OCI-LY1 (cell line): Measurements from ENCODE around the gene GABBR2.

ENCODE experiments used
- H2AFZ ChIP-seq: fragments of 200-600 bp; sonication (generic), shearing (Covaris generic); 2 replicates; pipeline ENCODE4 v1.6.0; 2014; ENCODE audit warnings: antibody characterized with exemption, mild to moderate bottlenecking, low read length
- H3F3A ChIP-seq: fragments of 200-600 bp; sonication (generic), shearing (Covaris generic); 2 replicates; pipeline ENCODE4 v1.6.0; 2014; ENCODE audit warnings: mild to moderate bottlenecking, antibody characterized with exemption, low read length, moderate library complexity; ENCODE audit not compliant: insufficient read depth
- H3K27ac ChIP-seq: fragments of 200-600 bp; sonication (generic); 2 replicates; pipeline ENCODE4 v1.5.1; 2014; ENCODE audit warnings: low read length, mixed run types, mild to moderate bottlenecking, low read depth; ENCODE audit not compliant: poor library complexity, severe bottlenecking
- H3K27me3 ChIP-seq: fragments of 200-600 bp; sonication (generic); 2 replicates; pipeline ENCODE4 v1.6.0; 2014; ENCODE audit warnings: antibody characterized with exemption, mild to moderate bottlenecking, low read length, moderate library complexity; ENCODE audit not compliant: insufficient read depth
- H3K36me3 ChIP-seq: fragments of 200-600 bp; sonication (generic); 2 replicates; pipeline ENCODE4 v1.6.1; 2014; ENCODE audit warnings: mild to moderate bottlenecking, antibody characterized with exemption, low read length, moderate library complexity, mixed read lengths; ENCODE audit not compliant: insufficient read depth
- H3K4me1 ChIP-seq: fragments of 200-600 bp; sonication (generic); 2 replicates; pipeline ENCODE4 v1.5.1; 2014; ENCODE audit warnings: mild to moderate bottlenecking, low read length, moderate library complexity; ENCODE audit not compliant: insufficient read depth, severe bottlenecking
- H3K4me2 ChIP-seq: fragments of 200-600 bp; sonication (generic), shearing (Covaris generic); 2 replicates; pipeline ENCODE4 v1.6.1; 2014; ENCODE audit warnings: low read length
- H3K4me3 ChIP-seq: fragments of 200-600 bp; sonication (generic); 2 replicates; pipeline ENCODE4 v1.5.1; 2014; ENCODE audit warnings: low read length, low read depth, mild to moderate bottlenecking, mixed read lengths; ENCODE audit not compliant: poor library complexity, severe bottlenecking
- H3K79me2 ChIP-seq: fragments of 200-600 bp; shearing (Covaris generic); 2 replicates; pipeline ENCODE4 v1.6.1; 2016; ENCODE audit warnings: mixed run types, low read length, mixed read lengths; ENCODE audit not compliant: insufficient read depth
- H3K9ac ChIP-seq: fragments of 200-600 bp; sonication (generic), shearing (Covaris generic); 2 replicates; pipeline ENCODE4 v1.6.1; 2014; ENCODE audit warnings: mild to moderate bottlenecking, low read length, mixed read lengths
- H3K9me2 ChIP-seq: fragments of 200-600 bp; sonication (generic), shearing (Covaris generic); 2 replicates; pipeline ENCODE4 v1.6.1; 2014; ENCODE audit warnings: low read depth, mild to moderate bottlenecking, low read length, mixed read lengths
- H3K9me3 ChIP-seq: fragments of 200-600 bp; shearing (Covaris generic); 2 replicates; pipeline ENCODE4 v1.6.1; 2014; ENCODE audit warnings: low read length, mixed read lengths
- H4K20me1 ChIP-seq: fragments of 200-600 bp; sonication (generic), shearing (Covaris generic); 2 replicates; pipeline ENCODE4 v1.6.0; 2016; ENCODE audit warnings: mild to moderate bottlenecking, low read length; ENCODE audit not compliant: insufficient read depth
- CTCF ChIP-seq: fragments of 200-600 bp; sonication (generic), shearing (Covaris generic); IDR thresholded peaks from 2 replicates; pipeline ENCODE4 v1.5.1; 2017; ENCODE audit warnings: mild to moderate bottlenecking, antibody characterized with exemption, low read length, moderate library complexity, mixed read lengths
- EZH2 ChIP-seq: fragments of 200-600 bp; sonication (generic), shearing (Covaris generic); IDR thresholded peaks from 2 replicates; pipeline ENCODE4 v1.8.0; 2017; ENCODE audit warnings: borderline replicate concordance, mixed run types, mild to moderate bottlenecking, antibody characterized with exemption, low read length, moderate library complexity, mixed read lengths

Gene GABBR2

GRCh38 chr9:98570055-98570454 is 138.7 kb downstream of the GABBR2 start:
- TF ChIP-seq EZH2 (no peak), CTCF (no peak)
- H3K4me2 ChIP-seq = no peak overlapping the region

GRCh38 chr9:98569491-98569890 is 139.2 kb downstream of the GABBR2 start:
- H3K9me3 ChIP-seq = no peaks in the 10 kb centered on the region

More at GRCh38 chr9:98570055-98570454, 138.7 kb downstream of the GABBR2 start:
- Histone ChIP-seq H3K4me3 (no peak overlapping the region), H3F3A (no peaks in the 10 kb centered on the region), H3K27me3 (no peaks in the 10 kb centered on the region), H3K27ac (no peak overlapping the region), H3K79me2 (no peaks in the 10 kb centered on the region), H3K9me2 (no peaks in the 10 kb centered on the region), H3K9ac (no peak overlapping the region), H2AFZ (no peak overlapping the region), H3K36me3 (no peaks in the 10 kb centered on the region), H4K20me1 (no peaks in the 10 kb centered on the region), H3K4me1 (no peaks in the 10 kb centered on the region), H3K9me3 (no peaks in the 10 kb centered on the region)

GRCh38 chr9:98568909-98569469 is 139.7 kb downstream of the GABBR2 start:
- Histone ChIP-seq H3K27me3 (no peaks in the 10 kb centered on the region), H3F3A (no peaks in the 10 kb centered on the region), H3K9me3 (no peaks in the 10 kb centered on the region), H3K9me2 (no peaks in the 10 kb centered on the region), H3K27ac (no peak overlapping the region), H4K20me1 (no peaks in the 10 kb centered on the region), H3K4me3 (no peak overlapping the region), H3K79me2 (no peaks in the 10 kb centered on the region), H3K9ac (no peak overlapping the region), H3K36me3 (no peaks in the 10 kb centered on the region), H3K4me1 (no peaks in the 10 kb centered on the region), H3K4me2 (no peak overlapping the region), H2AFZ (no peak overlapping the region)
- TF ChIP-seq EZH2 (no peak), CTCF (no peak)

More at GRCh38 chr9:98569491-98569890, 139.2 kb downstream of the GABBR2 start:
- TF ChIP-seq CTCF (no peak), EZH2 (no peak)
- Histone ChIP-seq H3F3A (no peaks in the 10 kb centered on the region), H3K4me2 (no peak overlapping the region), H3K4me1 (no peaks in the 10 kb centered on the region), H3K27me3 (no peaks in the 10 kb centered on the region), H3K4me3 (no peak overlapping the region), H3K27ac (no peak overlapping the region), H3K9me2 (no peaks in the 10 kb centered on the region), H3K79me2 (no peaks in the 10 kb centered on the region), H2AFZ (no peak overlapping the region), H3K36me3 (no peaks in the 10 kb centered on the region), H3K9ac (no peak overlapping the region), H4K20me1 (no peaks in the 10 kb centered on the region)
